Left hindlimb (tissue), 1 donor: ENCODE measurements around the gene GUCD1.
"Not testable (repeated sequence)": the region's sequence is repeated elsewhere in the genome, so short reads cannot be mapped to it uniquely, and the experiment has no call there.

Experiments
- DNase-seq: peaks from one replicate; pipeline ENCODE4 v3.0.0-alpha.2; 2018

Gene GUCD1

DNA sequence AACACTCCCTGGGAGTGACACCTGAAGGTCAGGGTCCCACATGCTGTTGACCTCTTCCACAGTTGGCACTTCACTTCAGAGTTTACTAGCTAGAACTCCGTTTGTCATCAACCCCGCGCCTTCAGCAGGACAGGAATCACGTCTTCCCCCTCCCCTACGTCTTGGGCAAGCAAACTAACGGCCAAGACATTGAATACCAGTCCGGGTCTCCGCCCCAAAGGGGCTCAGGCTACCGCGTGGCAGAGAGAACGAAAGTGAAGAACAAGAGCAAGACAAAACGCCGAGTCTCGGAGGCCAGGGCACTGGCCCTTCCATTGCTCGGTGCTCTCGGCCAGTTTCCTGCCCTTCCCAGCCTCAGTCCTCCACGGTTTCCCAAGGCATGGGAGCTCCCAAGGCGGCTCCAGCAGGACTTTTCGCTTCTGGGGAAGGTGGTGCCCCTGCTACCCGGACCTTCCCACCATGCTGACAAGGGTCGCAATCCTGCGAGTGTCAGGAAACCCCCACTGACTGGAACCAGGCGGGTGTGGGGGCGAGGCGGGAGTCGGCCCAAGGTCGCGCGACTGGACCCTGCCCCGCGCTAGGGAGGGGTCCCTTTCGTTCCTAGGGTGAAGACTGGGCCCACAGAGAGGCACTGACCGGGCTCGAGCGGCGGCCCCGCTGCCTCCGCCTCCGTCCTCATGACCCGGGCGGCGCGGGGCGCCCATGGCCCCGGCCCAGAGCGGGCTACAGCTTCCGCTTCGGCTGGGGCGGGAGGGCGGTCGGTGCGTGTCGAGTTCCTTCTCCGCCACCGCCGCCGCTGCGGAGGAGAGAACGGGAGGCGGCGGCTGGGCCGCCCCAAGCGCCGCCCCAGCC lies at the start of gene GUCD1:
Gene GUCD1, minus strand, starts transcription at position 826 of the 852 bp plus-strand sequence. Its CDS starts 147 bp downstream, at position 679.
- peak; percentile 48 for DNase-seq

DNA sequence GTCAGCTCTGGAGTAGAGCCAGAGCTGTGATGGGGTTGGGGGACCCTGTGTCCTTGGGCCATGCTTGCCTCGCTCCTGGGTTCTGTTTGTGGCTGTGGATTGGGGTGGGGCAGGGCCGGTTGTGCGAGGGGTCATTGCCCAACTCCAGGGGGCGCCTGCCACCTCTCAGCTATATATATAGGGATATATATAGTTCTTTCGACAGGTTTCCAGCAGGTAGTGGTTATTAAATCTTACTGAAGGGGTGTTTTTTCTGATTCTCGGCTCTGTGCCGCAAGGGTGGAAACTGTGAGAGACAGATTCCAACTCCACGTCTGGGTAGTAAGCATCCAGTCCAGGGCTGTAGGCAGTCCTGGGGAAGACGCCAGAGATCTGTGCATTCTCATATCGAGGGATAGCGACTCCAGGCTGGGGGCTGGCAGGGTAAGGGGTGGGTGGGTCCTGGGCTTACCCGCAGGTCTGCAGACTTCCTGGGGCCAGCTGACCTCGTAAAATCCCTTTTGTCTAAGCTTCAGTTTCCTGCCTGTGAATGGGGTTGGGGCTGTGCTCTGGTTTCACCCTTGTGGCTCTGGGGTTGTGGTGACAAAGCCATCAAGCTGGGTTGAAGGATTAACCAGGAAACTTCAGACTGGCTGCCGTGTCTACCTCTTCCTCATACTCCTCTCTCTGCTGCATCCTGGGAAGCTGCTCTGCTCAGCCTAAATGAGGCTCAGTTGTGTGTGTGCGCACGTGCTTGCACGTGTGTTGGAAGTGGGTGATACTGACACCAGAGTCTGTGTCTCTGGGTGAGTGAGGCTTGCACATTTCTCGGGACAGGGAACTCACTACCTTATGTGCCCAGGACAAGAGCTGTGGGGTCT lies 49.1 kb upstream of the GUCD1 start:
- peak; percentile 47 for DNase-seq

DNA sequence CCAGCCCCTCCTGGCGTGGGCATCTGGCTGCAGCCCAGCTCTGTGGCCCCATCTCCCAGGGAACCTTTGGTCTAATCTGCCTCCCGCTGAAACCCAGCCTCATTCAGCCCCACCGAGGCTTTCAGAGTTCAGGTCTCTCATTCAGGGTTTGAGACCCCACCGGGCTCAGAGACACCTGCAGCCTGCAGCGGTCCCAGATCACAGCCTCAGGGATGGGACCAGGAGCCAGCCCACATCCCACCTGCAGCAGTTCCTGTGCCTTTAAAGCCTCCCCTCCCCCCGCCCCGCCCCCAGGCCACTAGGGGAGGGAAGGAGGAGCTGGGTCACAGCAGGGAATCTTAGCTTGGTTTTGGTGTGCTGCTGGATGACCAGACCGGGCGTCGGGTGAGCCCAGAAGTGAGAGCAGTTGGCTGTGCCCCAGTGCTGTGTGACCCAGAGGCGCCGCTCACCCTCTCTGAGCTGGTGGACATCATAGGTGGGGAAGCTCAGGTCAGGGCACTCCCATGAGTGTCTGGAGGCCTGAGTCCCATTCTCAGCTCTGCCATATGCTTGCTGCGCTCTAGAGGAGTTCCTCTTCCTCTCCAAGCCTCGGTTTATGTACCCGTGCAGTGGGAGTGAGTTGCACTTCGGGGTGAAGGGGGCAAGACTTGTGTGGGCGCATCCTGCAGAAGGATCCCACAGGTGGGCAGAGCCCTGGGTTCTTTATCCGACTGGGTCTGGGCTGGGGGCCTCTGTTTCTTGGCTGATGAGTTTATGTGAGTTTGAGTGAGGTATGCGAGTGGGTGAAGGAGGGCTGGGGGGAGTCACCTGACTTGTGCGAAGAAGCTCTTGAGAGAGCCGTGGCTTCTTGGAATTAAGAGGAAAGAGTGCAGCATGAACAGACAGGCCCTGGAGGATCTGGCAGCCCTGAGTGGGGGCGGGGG lies 48.2 kb upstream of the GUCD1 start, which contains the start of gene GGT1:
Gene GGT1, plus strand, starts transcription at position 347 of the 923 bp plus-strand sequence. CDS start 7,889 bp downstream, outside the sequence.
- peak; percentile 29 for DNase-seq

DNA sequence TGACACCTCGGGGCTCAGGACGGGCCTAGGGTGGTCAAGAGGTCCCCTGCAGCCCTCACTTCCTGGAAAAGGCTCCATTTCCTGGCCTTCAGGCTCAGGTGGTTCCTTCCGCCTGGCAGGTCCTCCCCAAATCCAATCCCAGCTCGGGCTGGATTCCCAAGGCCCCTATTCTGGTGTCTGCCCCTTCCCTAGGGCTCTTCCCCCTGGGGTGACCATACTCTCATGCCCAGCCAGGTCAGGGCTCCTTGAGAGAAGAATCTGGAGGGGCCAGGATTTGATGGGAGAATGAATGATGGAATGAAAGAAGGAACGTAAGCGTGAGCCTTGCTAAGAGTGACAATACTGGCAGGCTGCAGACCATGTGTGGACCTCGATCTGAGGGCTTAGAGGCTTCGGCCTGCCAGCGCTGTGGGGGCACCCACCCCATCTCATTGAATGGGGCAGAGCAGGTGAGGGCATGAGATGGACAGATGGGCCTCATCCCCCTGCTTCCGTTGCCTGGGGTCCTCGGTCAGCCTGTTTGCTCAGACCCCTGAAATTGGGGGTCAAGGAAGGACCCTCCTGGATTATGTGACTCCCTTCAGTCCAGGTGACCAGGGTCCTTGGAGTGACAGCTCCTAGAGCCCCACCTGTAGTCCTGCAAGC lies 47.3 kb upstream of the GUCD1 start:
- DNase-seq = not testable (repeated sequence)

DNA sequence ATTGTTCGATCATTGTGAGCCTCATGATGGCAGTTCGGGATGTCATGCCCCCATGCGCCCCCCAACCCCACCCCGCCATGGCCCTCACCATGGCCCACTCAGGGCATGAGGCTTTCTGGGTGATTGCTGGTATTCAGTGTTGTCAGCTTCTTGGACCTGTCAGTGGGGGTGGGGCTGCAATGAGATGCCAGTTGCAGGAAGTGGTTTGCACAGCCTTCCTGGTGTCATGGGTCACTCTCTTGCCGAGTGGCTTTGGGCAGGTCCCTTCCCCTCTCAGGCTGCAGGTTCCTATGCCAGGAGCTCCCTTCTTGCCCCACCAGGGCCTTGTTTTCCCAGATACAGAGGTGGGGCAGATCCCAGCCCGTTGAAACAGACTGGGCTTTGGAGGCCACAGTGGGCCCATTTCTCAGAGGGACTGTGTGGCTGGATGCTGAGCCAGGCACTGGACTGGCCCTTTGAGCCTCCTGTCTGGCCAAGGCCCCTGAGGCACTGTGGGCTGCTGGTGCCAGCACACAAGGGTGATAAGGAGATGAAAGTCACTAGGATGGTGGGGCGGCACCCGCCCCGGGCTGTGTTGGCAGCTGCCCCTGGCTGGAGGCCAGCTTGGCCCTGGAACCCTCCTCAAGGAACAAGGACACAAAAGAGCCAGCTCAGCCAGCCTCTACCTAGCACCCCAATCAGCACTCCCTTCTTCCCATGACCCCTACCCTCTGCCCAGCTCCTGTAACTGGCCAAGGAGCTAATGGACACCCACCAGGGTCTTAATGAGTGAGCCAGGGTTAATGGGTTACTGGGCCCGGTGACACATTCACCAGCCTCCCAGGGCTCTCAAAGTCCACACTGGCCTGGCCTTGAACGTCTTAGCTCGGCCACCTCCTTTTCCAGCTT lies 46.5 kb upstream of the GUCD1 start:
- no peak for DNase-seq

DNA sequence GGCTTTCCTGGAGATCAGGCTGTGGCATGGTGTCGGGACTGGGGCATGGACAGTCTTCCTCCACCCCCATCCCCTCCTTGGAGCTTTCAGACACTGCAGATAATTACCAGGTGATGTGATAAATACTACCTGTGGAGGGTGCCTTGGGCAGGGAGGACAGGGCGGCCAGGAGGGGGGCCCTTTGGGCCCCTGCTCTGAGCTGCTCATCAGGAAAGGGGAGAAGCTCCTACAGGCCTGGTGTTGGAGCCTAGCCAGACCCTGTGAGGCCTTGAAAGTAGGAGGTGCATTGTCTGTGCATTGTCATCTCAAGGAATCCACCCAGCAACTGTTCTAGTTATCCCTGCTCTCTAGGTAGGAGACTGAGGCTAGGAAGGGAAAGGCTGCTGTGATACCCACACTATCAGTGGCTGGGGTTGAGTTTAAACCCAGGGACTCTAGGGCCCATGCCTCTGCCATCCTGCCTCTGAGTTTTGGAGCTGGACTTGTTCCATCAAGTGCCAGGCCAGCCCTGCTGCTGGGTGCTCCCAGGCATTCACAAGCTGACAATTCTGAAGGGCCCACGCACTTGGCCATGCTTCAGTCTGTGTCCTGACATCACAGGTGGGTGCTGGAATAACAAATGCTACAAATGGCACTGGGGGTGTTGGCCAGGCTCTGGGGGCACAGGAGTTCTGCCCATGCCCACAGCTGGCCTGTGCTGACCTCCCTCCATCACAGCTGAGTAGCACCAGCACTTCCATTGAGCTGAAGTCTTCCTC lies 45.2 kb upstream of the GUCD1 start:
- DNase-seq = not testable (repeated sequence)

DNA sequence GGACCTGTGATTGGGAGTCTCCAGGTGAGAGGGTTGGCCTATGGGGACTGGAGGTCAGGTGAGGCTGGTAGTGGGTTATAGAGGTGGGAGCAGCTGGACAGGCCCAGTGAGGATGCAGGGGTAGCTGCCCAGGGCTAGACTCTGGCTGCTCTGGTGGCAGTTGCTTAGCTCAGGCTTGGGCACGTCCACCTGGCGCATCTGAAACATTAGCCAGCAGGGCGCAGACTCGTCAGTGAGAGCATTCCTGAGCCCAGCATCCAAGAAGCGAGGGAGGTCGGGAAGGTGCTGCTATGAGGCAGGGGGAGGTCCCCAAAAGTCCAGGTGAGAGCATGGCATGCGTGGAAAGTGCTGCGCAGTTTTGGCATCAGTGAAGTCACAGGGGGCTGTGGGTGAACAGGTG lies 44.6 kb upstream of the GUCD1 start:
- no peak for DNase-seq

DNA sequence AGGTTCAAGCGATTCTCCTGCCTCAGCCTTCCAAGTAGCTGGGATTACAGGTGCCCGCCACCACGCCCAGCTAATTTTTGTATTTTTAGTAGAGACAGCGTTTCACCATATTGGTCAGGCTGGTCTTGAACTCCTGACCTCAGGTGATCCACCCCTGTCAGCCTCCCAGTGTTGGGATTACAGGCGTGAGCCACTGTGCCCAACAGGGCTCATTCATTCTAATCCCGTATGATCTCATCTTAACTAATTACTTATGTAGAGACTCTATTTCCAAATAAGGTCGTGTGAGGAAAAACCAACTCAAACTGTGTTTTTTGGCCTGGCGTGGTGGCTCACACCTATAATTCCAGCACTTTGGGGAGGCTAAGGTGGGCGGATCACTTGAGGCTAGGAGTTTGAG lies 42.1 kb upstream of the GUCD1 start:
- DNase-seq = not testable (repeated sequence)

DNA sequence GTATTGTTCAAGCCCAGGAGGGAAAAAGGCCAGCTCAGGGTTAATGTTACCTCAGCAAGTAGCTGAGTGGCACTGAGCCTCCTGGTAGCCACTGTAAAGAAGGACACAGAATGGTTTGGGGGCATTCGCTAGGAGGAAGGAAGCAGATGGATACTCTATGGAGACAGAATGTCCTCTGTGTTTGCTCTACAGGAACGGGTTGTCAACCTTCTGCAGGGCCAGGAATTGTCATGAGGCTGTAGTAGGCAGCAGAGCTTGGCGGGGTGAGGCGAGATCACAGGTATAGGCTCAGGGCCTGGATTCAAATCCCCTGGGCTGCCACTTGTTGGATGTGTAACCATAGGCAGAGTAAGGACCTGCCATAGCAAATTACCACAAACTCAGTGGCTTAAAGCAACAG lies 40.9 kb upstream of the GUCD1 start:
- DNase-seq = no peak

DNA sequence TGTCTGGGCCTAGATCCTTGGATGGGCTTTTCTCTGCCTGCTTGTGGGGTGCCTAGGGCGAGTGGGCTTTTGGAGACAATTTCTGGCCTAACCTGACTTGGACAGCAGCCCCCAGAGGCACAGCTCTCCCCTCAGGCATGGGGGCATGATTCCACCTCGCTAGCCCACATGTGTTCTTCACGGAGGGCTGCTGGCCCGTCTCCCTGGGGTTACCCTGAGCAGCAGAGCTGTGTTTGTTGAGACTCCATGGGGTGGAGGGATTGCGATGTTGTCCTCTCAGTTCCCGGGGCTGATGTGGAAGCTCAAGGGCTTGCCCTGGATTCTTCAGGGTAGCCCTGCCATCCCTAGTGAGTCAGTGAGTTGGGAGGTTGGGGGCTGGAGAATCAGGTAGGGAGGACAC lies 40.3 kb upstream of the GUCD1 start:
- DNase-seq = no peak

DNA sequence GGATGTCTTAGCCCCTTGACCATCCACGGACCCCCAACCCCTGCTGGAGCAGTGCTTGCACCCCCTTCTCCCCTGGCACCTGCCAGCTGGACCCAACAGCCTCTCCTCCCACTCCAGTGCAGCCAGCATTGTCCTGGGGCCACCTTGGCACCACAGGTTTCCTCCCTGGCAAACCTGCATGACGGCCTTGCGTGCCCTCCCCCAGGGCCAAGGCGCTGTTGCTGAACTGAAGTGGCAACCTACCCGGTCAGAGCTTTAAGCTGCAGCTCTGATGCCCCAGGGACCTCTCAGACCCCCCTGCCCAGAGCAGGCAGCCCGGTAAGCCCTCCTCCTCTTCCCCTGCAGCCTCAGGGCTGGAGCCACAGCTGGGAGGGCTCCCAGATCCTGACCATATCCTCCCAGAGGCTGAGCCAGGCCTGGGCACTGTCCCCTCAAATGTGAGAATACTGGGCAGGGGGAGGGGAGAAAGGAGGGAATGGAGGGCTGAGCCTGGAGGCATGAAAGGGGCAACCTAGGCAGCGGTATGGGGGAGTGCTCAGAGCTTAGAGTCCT lies 39.7 kb upstream of the GUCD1 start:
- DNase-seq = no peak

DNA sequence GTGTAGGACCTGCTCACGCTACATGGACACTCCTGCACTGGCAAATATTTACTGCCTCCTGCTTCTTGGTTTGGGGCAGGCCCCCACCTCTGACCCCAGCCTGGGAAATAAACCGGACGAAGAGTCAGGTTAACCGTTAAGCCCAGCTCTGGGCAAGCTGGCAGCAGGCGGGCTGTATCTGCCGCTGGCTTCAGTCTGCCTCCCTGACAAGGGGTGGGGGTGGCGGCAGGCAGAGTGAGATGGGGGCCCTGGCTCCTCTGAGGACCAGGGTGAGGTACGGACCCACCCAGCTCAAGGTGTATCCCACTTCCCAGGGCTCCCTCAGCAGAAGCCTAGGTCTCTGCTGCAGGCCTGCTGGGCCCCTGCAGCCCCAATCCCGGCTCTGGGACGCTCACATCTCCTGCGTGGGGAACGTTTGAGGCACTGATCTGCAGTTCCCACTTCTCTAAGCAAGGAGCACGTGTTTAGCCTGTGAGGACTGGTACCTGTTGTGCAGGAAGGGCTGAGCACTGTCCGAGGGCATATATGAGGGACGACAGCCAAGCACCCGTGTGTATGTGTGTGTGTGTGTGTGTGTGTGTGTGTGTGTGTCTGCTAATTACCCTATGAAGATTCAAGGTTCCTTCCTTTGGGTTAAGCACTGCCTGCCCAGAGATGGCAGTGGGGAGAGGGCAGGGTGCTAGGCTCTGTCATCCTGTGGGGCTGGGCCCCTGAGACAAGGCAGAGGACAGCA lies 39.1 kb upstream of the GUCD1 start:
- DNase-seq = no peak

DNA sequence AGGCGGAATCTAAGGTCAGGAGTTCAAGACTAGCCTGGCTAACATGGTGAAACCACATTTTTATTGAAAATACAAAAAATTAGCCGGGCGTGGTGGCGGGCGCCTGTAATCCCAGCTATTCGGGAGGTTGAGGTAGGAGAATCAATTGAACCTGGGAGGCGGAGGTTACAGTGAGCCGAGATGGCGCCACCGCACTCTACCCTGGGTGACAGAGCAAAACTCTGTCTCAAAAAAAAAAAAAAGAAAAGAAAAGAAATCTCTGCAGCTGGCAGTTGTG lies 38.6 kb upstream of the GUCD1 start:
- not testable (repeated sequence) for DNase-seq

DNA sequence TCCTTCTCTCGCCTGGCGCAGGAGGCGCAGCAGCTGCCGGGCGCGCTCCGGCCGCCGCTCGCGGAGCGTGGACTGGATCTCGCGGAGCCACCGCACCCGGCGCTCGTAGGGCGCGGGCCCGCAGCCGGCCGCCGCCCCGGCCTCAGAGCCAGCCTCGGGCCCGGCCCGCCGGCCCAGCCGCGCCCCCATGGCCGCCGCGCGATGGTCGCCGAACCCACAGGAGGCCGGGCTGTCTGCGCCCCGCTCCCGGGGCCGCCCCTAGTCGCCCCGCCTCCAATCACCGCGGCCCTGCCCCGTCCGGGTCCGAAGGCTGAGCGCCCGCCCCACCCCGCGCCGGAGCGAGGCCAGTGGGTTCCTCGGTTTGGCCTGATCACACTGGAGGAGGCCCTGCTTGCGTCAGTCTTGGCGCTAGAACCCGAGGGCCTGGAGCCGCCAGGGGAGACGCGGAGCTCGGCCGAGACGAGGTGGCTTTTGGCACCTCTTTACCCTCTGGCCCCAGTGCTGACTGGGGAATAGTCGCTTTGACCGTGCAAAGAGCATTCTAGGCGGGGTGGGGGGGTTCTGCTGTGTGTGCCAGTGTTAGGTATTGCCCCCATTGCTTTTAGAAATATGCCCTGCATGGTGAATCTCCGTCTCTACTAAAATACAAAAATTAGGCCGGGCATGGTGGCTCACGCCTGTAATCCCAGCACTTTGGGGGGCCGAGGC lies 38.1 kb upstream of the GUCD1 start, which contains the start of gene LRRC75B:
Gene LRRC75B, minus strand, starts transcription at position 223 of the 708 bp plus-strand sequence. Its CDS starts 34 bp downstream, at position 189.
- peak; percentile 92 for DNase-seq

DNA sequence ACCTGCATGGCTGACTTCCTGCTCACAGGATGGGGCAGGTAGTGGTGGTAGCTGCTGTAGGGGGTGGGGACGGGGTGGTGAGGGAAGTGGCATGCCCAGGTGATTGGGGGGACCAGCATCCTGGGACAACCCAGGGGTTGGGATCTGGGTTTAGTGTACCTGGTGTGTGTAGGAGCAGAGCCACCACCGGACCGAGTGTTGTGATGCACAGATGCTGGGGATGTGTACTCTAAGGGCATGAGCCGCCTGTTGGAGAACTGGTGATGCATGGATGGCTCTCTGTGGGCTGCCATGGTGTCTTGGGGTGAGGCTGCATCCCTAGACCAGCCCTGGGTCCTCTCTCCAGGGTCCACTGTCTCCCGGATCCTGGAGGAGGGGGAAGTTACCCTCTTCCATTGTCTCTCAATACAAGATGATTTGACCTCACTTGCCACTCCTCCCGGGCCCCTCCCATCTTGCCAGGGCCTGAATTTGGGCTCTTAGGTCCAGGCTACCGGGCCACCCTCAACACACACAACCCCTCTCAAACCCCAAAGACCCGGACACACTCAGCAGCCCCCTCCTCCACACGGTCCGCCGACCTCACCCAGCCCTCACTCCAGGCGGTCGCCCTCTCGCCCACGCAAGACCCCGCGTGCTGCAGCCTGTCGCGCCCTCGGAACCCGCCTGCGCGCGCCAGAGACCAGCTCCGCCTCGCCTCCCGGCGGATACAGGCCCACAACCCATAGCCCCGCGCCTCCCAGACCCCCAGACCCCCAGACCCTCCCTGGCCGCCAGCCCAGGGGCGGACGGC lies 37.3 kb upstream of the GUCD1 start:
- peak; percentile 61 for DNase-seq

DNA sequence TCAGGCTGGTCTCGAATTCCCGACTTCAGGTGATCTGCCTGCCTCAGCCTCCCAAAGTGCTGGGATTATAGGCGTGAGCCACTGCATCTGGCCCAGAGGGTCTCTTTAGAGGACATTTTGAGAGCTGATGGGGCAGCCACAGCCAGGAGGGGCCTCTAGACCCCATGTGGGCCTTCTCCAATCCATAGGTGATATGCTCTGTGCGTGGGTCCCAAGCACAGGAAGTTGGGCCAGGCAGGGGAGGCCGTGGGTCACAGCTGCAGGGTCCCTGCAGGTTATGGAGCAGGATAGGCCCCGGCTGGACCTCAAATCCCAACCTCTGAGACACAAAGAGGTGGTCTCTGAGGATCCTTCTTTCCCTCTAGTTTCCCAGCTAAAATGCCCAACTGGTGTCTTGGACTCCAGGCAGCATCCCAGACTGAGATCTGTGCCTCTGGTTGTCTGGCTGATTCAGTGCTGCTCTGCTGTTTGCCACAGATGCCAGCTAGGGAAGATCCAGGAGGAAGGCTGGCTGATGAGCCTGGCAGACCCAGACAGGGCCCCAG lies 36.4 kb upstream of the GUCD1 start:
- no peak for DNase-seq

DNA sequence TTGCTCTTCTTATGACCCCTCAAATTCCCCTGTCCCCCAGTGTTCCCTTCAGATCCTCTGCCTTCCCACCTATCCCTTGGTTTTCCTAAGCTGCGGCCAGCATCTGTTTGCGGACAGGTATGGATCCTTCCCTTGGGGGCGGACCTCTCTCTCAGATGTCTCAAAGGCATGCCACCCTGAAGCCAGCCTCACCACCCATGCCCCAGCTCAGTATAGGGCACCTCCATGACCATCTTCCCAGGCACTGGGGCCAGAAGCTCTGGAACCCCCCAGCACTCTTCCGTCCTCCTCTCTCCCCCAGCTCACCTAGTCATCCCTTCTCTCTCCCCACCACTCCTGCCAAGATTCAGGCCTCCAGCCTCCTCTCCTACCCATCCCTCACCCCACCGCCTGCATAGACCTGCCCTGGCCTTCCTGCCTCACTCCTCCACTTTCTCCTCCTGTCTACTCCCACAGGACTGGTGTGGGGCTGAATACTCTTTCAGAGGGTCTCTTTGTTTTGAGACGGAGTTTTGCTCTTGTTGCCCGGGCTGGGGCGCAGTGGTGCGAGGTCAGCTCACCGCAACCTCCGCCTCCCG lies 35.7 kb upstream of the GUCD1 start:
- DNase-seq = no peak
